ENCODE data around the gene PARD6A. TPM values are rescaled to one million over a fixed set of nuclear protein-coding genes. Genes with fewer than 3 reads are reported as not detected.

Gene PARD6A, protein sequence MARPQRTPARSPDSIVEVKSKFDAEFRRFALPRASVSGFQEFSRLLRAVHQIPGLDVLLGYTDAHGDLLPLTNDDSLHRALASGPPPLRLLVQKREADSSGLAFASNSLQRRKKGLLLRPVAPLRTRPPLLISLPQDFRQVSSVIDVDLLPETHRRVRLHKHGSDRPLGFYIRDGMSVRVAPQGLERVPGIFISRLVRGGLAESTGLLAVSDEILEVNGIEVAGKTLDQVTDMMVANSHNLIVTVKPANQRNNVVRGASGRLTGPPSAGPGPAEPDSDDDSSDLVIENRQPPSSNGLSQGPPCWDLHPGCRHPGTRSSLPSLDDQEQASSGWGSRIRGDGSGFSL
- 1 to 10 TPM; 2.8 to 3.5 (median 3.3) TPM for polyA plus RNA-seq (ENCODE audit: insufficient read length in 4 of 4)

DNA sequence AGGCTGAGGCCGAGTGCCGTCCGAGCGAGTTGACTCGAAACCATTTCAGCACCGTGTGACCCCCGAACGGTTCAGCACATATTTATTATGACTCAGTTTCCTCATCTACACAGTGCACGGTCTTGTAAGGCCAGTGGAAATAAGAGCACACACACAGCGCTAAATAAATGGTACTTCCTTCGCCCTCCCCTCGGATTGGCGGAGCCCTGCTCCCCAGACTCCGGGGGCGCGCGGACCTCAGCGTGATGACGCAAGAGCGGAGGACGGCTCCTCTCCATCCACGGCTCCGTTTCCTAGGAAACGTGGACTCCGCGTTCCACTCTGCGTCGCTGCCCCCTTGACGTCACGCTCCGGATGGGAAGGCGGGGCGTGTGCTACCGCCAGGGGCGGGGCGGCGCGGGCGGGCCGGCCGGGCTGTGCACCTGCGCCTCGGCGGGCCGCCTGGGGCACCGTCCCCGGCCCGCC lies at the start of gene PARD6A:
Gene PARD6A, plus strand, starts transcription at position 397 of the 465 bp plus-strand sequence. CDS start 79 bp downstream, outside the sequence.
- peak; percentile 79 to 91 (median 86) for DNase-seq (ENCODE audit: low read depth in 4 of 4, low spot score in 3 of 4)

DNA sequence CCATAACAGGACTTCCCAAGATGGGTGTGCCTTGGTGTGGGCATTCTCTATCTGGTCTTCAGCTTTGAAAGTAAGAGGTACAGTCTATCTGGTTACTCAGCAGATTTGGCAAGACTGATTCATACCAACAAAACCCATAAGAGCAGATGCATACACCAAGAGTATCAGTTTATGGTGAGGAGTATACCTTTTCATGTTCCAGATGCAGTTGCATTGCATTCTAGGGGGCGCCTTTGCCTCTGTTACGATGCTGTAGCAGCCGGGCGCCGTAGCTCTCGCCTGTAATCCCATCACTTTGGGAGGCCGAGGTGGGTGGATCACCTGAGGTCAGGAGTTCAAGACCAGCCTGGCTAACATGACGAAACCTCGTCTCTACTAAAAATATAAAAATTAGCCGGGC lies 47.0 kb upstream of the PARD6A start:
- DNase-seq (ENCODE audit: low read depth in 4 of 4, low spot score in 3 of 4) = no peak

DNA sequence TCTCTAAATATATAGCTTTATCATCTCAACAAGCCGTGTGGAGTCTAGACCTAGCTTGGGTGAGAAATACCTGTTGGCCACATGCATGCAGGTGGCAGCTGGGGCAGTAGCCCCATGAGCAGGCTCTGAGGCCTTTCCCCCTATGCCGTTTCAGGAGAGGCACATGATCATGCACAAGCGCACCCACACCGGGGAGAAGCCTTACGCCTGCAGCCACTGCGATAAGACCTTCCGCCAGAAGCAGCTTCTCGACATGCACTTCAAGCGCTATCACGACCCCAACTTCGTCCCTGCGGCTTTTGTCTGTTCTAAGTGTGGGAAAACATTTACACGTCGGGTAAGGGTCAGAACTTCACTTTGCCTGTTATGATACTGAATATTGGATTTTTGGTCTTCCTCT lies 32.5 kb upstream of the PARD6A start:
- no peak for DNase-seq (ENCODE audit: low read depth in 4 of 4, low spot score in 3 of 4)

GRCh38 chr16:67632415-67633172 lies 28.2 kb upstream of the PARD6A start:
- DNase-seq (ENCODE audit: low read depth in 4 of 4, low spot score in 3 of 4) = no peak

DNA sequence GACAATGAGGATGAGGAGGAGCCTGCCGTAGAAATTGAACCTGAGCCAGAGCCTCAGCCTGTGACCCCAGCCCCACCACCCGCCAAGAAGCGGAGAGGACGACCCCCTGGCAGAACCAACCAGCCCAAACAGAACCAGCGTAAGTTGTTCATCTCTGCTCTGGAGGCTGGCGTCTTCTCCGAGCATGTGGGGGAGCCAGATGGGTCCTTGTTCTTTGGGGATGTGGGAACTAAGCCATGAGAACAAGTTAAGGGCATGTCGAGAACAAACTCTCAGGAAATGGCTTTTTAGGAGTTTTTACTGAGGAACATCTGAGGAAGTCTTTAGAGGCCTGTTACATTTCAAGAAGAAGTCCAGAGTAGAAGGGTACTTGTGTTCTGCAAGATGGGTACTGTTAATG lies 24.0 kb upstream of the PARD6A start:
- DNase-seq (ENCODE audit: low read depth in 4 of 4, low spot score in 3 of 4) = no peak

- DNase-seq (ENCODE audit: low read depth in 4 of 4, low spot score in 3 of 4) = no peak
Measured at GRCh38 chr16:67637625-67638024, 23.1 kb upstream of the PARD6A start.

DNA sequence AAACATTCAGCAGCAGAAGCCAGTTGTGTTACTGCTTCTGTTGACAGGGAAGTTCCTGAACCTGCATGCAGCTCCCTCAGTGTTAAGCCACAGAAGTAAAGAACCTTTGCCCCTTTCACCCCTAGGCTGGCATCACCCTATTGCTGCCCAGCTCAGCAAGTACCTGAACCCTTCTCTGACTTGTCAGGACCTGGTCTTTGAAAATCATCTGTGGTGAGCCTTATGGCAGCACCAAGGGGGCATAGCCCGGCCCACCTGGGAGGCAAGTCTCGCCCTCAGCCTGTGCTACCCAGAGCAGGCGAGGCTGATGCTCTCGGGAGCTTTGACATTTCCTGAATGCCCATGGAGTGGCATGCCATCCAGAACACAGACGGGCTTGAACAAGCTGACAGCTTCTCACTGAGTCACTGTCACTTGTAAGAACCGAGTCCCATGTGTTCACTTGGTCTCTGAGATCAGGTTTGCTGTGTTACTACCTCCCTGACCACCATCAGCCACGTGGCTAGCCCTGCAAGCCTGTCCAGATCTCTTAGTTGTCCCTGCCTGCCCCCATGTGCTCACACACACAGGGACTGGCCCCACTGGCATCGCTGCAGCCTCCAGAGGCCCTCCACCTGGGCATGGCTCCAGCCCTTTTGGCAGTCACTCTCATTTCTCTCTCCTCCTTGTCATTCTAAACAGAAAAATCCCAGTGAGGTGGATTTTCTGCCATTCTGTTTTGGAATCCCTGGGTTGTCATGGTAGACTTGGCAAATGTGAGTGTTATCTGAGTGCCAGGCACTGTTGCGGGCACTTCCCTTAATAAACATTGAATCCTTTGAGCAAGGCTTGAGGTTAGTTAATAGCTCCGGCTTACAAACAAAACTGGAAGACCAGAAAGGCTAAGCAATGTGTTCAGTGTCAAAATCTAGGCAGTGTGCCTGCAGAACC lies 18.7 kb upstream of the PARD6A start:
- no peak for DNase-seq (ENCODE audit: low read depth in 4 of 4, low spot score in 3 of 4)

DNA sequence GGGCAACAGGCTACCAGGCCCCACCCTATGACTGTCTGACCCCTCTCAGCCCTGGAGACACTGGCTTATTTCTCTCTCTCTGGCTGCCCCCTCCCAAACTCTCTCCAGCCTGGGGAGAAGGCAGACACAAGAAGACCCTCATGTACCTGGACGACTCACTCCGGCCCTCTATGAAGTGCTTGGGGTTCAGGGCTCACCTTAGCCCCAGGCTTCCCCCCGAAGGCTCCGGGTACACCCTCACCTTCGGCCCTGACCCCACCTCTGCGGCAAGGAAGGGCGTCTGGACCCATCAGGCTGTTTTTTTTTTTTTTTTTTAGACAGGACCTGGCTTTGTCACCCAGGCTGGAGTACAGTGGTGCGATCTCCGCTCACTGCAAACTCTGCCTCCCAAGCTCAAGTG lies 16.7 kb upstream of the PARD6A start:
- no peak for DNase-seq (ENCODE audit: low read depth in 4 of 4, low spot score in 3 of 4)

DNA sequence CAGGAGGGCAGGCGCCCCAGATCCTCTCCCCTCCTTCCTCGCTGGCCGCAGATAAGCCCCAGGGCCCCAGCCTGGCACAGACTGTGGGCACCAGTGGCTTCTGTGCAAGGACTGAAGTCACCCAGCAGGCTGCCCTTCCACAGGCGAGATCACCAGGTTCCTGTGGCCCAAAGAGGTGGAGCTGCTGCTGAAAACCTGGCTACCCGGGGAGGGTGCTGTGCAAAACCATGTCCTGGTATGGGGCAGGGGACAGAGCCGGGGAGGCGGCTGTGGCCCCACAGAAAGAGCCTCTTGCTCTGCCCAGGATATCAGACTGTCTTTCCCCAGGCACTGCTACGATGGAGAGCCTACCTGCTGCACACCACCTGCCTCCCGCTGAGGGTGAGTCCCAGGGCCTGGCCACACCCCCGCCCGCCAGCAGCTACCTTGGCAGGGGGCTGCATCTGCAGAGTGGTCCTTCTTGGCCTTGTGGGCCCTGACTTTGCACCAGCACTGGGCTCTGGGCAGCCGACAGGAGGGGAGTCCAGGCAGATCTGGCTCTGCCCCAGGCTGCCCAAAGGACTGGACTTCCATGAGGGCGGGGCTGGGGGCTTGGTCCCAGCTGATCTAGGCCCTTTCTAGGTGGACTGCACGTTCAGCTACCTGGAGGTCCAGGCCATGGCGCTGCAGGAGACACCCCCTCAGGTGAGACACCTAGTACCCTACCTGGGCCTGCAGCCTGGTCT lies 15.2 kb upstream of the PARD6A start:
- no peak for DNase-seq (ENCODE audit: low read depth in 4 of 4, low spot score in 3 of 4)

DNA sequence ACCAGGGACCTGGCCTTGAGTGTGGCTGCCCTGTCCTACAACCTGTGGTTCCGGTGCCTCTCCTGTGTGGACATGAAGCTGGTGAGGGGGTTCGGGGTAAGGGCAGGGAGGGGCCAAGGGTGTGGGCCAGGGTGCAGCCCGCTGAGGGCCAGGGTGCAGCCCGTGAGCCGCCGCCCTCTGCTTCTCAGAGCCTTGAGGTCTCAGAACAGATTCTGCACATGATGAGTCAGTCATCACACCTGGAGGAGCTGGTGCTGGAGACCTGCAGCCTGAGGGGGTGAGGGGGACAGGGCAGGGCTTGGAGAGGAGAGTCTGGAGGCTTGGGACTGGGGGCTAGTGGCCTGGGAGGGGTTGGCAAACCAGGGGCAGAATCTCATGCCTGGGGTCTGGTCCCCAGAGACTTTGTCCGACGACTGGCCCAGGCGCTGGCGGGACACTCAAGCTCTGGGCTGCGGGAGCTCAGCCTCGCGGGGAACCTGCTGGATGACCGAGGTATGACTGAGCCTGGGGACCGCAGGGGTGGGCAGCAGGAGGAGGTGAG lies 13.6 kb upstream of the PARD6A start:
- DNase-seq (ENCODE audit: low read depth in 4 of 4, low spot score in 3 of 4) = no peak

GRCh38 chr16:67647681-67648080 lies 13.1 kb upstream of the PARD6A start:
- no peak for DNase-seq (ENCODE audit: low read depth in 4 of 4, low spot score in 3 of 4)

GRCh38 chr16:67648088-67648763 lies 12.5 kb upstream of the PARD6A start:
- no peak for DNase-seq (ENCODE audit: low read depth in 4 of 4, low spot score in 3 of 4)

DNA sequence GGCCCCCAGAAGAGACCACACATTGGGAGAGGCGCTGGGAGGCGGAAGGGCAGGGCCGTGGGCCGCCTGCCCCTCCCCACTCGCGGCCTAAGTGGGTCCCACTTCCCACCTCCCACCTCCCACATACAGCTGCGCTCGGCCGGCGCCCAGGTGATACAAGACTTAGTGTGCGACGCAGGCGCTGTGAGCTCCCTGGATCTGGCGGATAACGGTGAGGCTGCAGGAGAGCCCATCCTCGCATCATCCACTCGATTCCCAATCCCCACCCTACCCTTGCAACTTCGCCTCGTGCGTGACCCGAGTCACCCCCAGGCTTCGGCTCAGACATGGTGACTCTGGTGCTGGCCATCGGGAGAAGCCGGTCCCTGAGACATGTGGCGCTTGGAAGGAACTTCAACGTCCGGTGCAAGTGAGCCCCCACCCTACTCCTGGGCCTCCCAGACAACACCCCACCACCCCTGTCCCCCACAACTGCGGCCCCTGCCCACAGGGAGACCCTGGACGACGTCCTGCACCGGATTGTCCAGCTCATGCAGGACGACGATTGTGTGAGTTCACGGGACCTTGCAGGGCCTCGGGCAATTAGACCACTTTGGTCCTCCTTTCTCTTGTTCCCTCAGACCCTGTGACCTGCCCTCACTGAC lies 11.9 kb upstream of the PARD6A start:
- no peak for DNase-seq (ENCODE audit: low read depth in 4 of 4, low spot score in 3 of 4)

DNA sequence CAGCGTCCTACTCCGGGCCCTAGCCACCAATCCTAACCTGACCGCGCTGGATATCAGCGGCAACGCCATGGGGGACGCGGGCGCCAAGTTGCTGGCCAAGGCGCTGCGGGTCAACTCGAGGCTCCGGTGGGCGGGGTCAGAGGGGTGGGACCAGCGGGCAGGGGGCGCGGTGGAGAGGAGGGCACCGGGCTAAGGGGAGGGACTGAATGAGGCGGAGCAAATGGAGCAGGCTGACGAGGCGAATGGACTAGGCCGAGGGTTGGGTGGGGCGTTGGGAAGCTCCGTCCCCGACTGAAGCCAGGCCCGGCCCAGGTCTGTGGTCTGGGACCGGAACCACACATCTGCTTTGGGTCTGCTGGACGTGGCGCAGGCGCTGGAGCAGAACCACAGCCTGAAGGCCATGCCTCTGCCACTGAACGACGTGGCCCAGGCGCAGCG lies 11.2 kb upstream of the PARD6A start:
- DNase-seq (ENCODE audit: low read depth in 4 of 4, low spot score in 3 of 4) = no peak

DNA sequence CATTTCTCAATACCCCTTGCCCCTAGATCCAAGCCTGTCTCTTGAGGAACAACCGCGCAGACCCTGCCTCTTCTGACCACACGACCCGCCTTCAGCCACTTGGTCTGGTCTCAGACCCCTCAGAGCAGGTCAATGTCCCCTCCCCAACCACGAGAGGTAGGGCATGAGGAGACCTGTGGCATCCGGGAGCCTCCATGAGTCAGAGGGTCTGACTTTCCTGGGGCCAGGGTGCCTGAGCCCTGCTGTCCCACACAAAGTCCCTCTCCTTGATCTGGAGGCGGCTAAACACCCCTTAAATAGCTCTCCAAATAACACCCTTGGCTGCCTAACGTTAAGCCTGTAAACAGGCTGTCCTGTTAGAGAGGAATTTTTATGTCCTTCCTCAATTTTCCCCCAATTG lies 10.7 kb upstream of the PARD6A start:
- DNase-seq (ENCODE audit: low read depth in 4 of 4, low spot score in 3 of 4) = no peak

- DNase-seq (ENCODE audit: low read depth in 4 of 4, low spot score in 3 of 4) = no peak
Measured at GRCh38 chr16:67651039-67651438, 9.7 kb upstream of the PARD6A start.

DNA sequence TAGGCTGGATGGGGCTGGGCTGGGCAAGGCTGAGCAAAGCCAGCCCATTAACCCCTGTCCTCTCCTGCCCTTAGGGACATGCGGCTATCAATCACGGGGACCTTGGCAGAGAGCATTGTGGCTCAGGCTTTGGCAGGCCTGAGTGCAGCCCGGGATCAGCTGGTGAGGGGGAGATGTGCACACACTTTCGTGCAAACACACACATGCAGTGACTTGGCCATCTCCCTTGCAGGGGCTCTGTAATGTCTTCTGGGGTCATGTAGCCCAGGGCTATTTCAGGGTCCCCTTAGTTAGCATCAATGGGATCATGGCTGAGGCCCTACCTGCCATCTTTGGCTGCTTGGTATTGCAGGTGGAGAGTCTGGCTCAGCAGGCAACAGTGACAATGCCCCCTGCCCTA lies 8.9 kb upstream of the PARD6A start:
- DNase-seq (ENCODE audit: low read depth in 4 of 4, low spot score in 3 of 4) = no peak

GRCh38 chr16:67652578-67653127 lies 8.1 kb upstream of the PARD6A start:
- no peak for DNase-seq (ENCODE audit: low read depth in 4 of 4, low spot score in 3 of 4)
